HFFc6 (cell line): ENCODE results near the gene SLC16A3. TPM values are rescaled to one million over a fixed set of nuclear protein-coding genes. Genes with fewer than 3 reads are reported as not detected.

Experiments
- DNase-seq: peaks from one replicate; pipeline ENCODE4 v3.0.0-alpha.2; 2018
- H3K27ac Mint-ChIP-seq: 2 replicates; pipeline ENCODE4 v1.8.0; 2020; ENCODE audit warnings: mild to moderate bottlenecking, mixed read lengths
- H3K27me3 Mint-ChIP-seq: 2 replicates; pipeline ENCODE4 v1.8.0; 2021; ENCODE audit warnings: mild to moderate bottlenecking, moderate library complexity, mixed read lengths; ENCODE audit not compliant: insufficient read depth
- H3K36me3 Mint-ChIP-seq: 2 replicates; pipeline ENCODE4 v1.8.0; 2021; ENCODE audit warnings: low read depth, mixed read lengths
- H3K4me1 Mint-ChIP-seq: 2 replicates; pipeline ENCODE4 v1.8.0; 2020; ENCODE audit warnings: low read depth, mixed read lengths
- H3K4me3 Mint-ChIP-seq: 2 replicates; pipeline ENCODE4 v1.8.0; 2020; ENCODE audit warnings: mild to moderate bottlenecking, moderate library complexity, mixed read lengths
- H3K9me3 Mint-ChIP-seq: 2 replicates; pipeline ENCODE4 v1.8.0; 2020; ENCODE audit warnings: mild to moderate bottlenecking, mixed read lengths
- CTCF ChIP-seq: fragments of 200-600 bp; sonication (generic); IDR thresholded peaks from 2 replicates; pipeline ENCODE4 v1.5.0; 2021; ENCODE audit warnings: antibody characterized with exemption, mild to moderate bottlenecking
- total RNA-seq, 6 experiments: library from RNA; stranded (reverse); fragmentation: NEBNext Ultra II Directional; extraction: Animal tissue kit (Norgen Biotek cat#: 25700); gene quantifications; 2 replicates in 1 of 6; 3 replicates in 5 of 6; pipeline ENCODE4 v1.2.3, GENCODE V29; 2021

SLC16A3 gene
- total RNA-seq, 6 experiments from 2014 or later, result 475 to 624 (median 523) TPM

GRCh38 chr17:82232322-82232820 is 3.5 kb downstream of the SLC16A3 start:
- Mint-ChIP-seq H3K9me3 (no peaks in the 10 kb centered on the region), H3K4me3 (peak overlapping the region; percentile 57)

GRCh38 chr17:82232876-82233785 is 4.3 kb downstream of the SLC16A3 start:
- no peak for DNase-seq
- Mint-ChIP-seq H3K27ac (no peak overlapping the region), H3K4me1 (peaks cover 11% of the 10 kb centered on the region; the same call in 1 of the 2 replicates), H3K4me3 (no peak overlapping the region), H3K27me3 (peaks cover 11% of the 10 kb centered on the region), H3K36me3 (peaks cover 6% of the 10 kb centered on the region), H3K9me3 (no peaks in the 10 kb centered on the region)
- no peak for TF ChIP-seq CTCF

More at GRCh38 chr17:82232322-82232820, 3.5 kb downstream of the SLC16A3 start:
- peaks cover 6% of the 10 kb centered on the region for H3K36me3 Mint-ChIP-seq
- peaks cover 7% of the 10 kb centered on the region; the same call in 1 of the 2 replicates for H3K4me1 Mint-ChIP-seq
- H3K27ac Mint-ChIP-seq, result no peak overlapping the region
- DNase-seq, result no peak
- H3K27me3 Mint-ChIP-seq, result peaks cover 10% of the 10 kb centered on the region
- TF ChIP-seq CTCF, result no peak

GRCh38 chr17:82234211-82235055 is 5.6 kb downstream of the SLC16A3 start:
- Mint-ChIP-seq H3K27ac (peak overlapping the region; percentile 36), H3K27me3 (peaks cover 17% of the 10 kb centered on the region), H3K36me3 (peaks cover 10% of the 10 kb centered on the region), H3K9me3 (peaks cover 4% of the 10 kb centered on the region; the same call in 1 of the 2 replicates), H3K4me1 (peaks cover 21% of the 10 kb centered on the region), H3K4me3 (no peak overlapping the region; the same call in 1 of the 2 replicates)
- no peak for TF ChIP-seq CTCF
- no peak for DNase-seq

- TF ChIP-seq CTCF, result no peak
- H3K4me1 Mint-ChIP-seq, result peaks cover 25% of the 10 kb centered on the region
- H3K27me3 Mint-ChIP-seq, result peaks cover 20% of the 10 kb centered on the region
- H3K36me3 Mint-ChIP-seq, result peaks cover 4% of the 10 kb centered on the region
- DNase-seq, result no peak
- H3K9me3 Mint-ChIP-seq, result peaks cover 4% of the 10 kb centered on the region; the same call in 1 of the 2 replicates
- no peak overlapping the region for H3K4me3 Mint-ChIP-seq
- H3K27ac Mint-ChIP-seq, result peak overlapping the region; percentile 36; the same call in 1 of the 2 replicates
Measured at GRCh38 chr17:82235056-82235774, 6.4 kb downstream of the SLC16A3 start.

GRCh38 chr17:82235775-82236141 is 6.9 kb downstream of the SLC16A3 start:
- no peak for DNase-seq
- peaks cover 31% of the 10 kb centered on the region for H3K4me1 Mint-ChIP-seq
- H3K9me3 Mint-ChIP-seq, result peaks cover 4% of the 10 kb centered on the region; the same call in 1 of the 2 replicates
- H3K27me3 Mint-ChIP-seq, result peaks cover 25% of the 10 kb centered on the region
- H3K4me3 Mint-ChIP-seq, result no peak overlapping the region
- peaks cover 4% of the 10 kb centered on the region; the same call in 1 of the 2 replicates for H3K36me3 Mint-ChIP-seq
- TF ChIP-seq CTCF, result no peak
- peak overlapping the region; percentile 51; the same call in 1 of the 2 replicates for H3K27ac Mint-ChIP-seq
